Keratinocyte (primary cell): ENCODE results near the gene PAPSS2. TPM values are rescaled to one million over a fixed set of nuclear protein-coding genes. Genes with fewer than 3 reads are reported as not detected.

Experiments used
- DNase-seq: peaks from one replicate; pipeline ENCODE4 v3.0.0-alpha.2; 2011; ENCODE audit warnings: low read depth, missing footprints, low spot score
- FAIRE-seq: peaks from 2 replicates; lab custom pipeline; 2011; peaks lifted over from hg19 to GRCh38; lab: Jason Lieb, UNC
- H2AFZ ChIP-seq: 2 replicates; pipeline ENCODE4 v1.6.0; 2012; ENCODE audit warnings: low read length, control low read depth, inconsistent platforms; ENCODE audit not compliant: control insufficient read depth
- H3K27ac ChIP-seq: 2 replicates; pipeline ENCODE4 v1.5.1; 2011; ENCODE audit warnings: low read length; ENCODE audit not compliant: control insufficient read depth, insufficient read depth
- H3K27me3 ChIP-seq: 3 replicates; pipeline ENCODE4 v1.6.0; 2011; ENCODE audit warnings: low read length; ENCODE audit not compliant: control insufficient read depth, insufficient read depth; ENCODE audit errors: extremely low read depth
- H3K36me3 ChIP-seq, 2 experiments: 2 replicates in 1 of 2; 3 replicates in 1 of 2; pipeline ENCODE4 v1.5.1; 2011; ENCODE audit warnings: low read length in 2 of 2, mild to moderate bottlenecking in 1 of 2; ENCODE audit not compliant: control insufficient read depth in 2 of 2, insufficient read depth in 2 of 2; ENCODE audit errors: extremely low read depth in 1 of 2
- H3K4me1 ChIP-seq: 3 replicates; pipeline ENCODE4 v1.5.1; 2011; ENCODE audit warnings: low read length; ENCODE audit not compliant: control insufficient read depth, insufficient read depth; ENCODE audit errors: extremely low read depth
- H3K4me2 ChIP-seq: 3 replicates; pipeline ENCODE4 v1.6.0; 2011; ENCODE audit warnings: low read depth, low read length; ENCODE audit not compliant: control insufficient read depth, insufficient read depth; ENCODE audit errors: extremely low read depth
- H3K4me3 ChIP-seq, 3 experiments: fragments of 200-600 bp in 1 of 3; sonication (generic) in 1 of 3; 2 replicates in 2 of 3; 3 replicates in 1 of 3; pipeline ENCODE4 v1.5.1; 2011 to 2016; ENCODE audit warnings: low read length in 3 of 3, mild to moderate bottlenecking in 3 of 3, control low read depth in 2 of 3, inconsistent platforms in 1 of 3, low read depth in 1 of 3, mixed read lengths in 1 of 3, mixed run types in 1 of 3, moderate library complexity in 1 of 3; ENCODE audit not compliant: control insufficient read depth in 2 of 3, insufficient read depth in 2 of 3; ENCODE audit errors: extremely low read depth in 1 of 3
- H3K79me2 ChIP-seq: 2 replicates; pipeline ENCODE4 v1.6.0; 2012; ENCODE audit warnings: low read length; ENCODE audit not compliant: control insufficient read depth, insufficient read depth
- H3K9ac ChIP-seq: 3 replicates; pipeline ENCODE4 v1.6.0; 2011; ENCODE audit warnings: low read length; ENCODE audit not compliant: control insufficient read depth, insufficient read depth; ENCODE audit errors: extremely low read depth
- H3K9me1 ChIP-seq: 3 replicates; pipeline ENCODE4 v1.6.0; 2011; ENCODE audit warnings: low read length; ENCODE audit not compliant: control insufficient read depth, insufficient read depth; ENCODE audit errors: extremely low read depth
- H3K9me3 ChIP-seq: 2 replicates; pipeline ENCODE4 v1.5.1; 2012; ENCODE audit warnings: low read depth, low read length; ENCODE audit not compliant: control insufficient read depth
- H4K20me1 ChIP-seq: 3 replicates; pipeline ENCODE4 v1.6.0; 2011; ENCODE audit warnings: low read length; ENCODE audit not compliant: control insufficient read depth, insufficient read depth; ENCODE audit errors: extremely low read depth
- CTCF ChIP-seq, 3 experiments: IDR thresholded peaks in 1 of 3; conservative IDR thresholded peaks in 1 of 3; optimal IDR thresholded peaks in 1 of 3; 2 replicates in 2 of 3; 3 replicates in 1 of 3; pipeline versions ENCODE3 to v1.5.1; 2011; ENCODE audit warnings: low read length in 3 of 3, mild to moderate bottlenecking in 3 of 3, moderate library complexity in 2 of 3, control low read depth in 1 of 3, inconsistent platforms in 1 of 3; ENCODE audit not compliant: insufficient read depth in 2 of 3; ENCODE audit errors: extremely low read depth in 1 of 3
- EZH2 ChIP-seq: IDR thresholded peaks from one replicate; pipeline ENCODE4 v1.6.1; 2012; ENCODE audit warnings: inconsistent platforms, mild to moderate bottlenecking, low read length, moderate library complexity
- dilution Hi-C: fragments of 300-500 bp; cut with MboI; formaldehyde crosslinking; loops from one replicate; pipeline ENCODE4 v1.7.0; 2020; ENCODE audit warnings: low sequenced_read_pairs; ENCODE audit not compliant: extremely low pct_ligation_motif_present
- polyA plus RNA-seq, 5 experiments: library from polyadenylated mRNA; depleted of rRNA in 3 of 5; stranded (reverse) in 3 of 5; stranded (forward) in 1 of 5; unstranded in 1 of 5; fragments of >200 nt; gene quantifications; 1 replicate in 1 of 5; 2 replicates in 3 of 5; 3 replicates in 1 of 5; pipeline versions ENCODE4 v1.2.1 to v1.2.3, GENCODE V29; 2011 to 2012; ENCODE audit warnings: missing spikeins in 2 of 5, low read depth in 1 of 5, low replicate concordance in 1 of 5

PAPSS2 gene
- polyA plus RNA-seq, 1 donor (not counting 4 experiments of a cell fraction or from before 2014, with no cell fraction given) = 1.1 TPM

DNA sequence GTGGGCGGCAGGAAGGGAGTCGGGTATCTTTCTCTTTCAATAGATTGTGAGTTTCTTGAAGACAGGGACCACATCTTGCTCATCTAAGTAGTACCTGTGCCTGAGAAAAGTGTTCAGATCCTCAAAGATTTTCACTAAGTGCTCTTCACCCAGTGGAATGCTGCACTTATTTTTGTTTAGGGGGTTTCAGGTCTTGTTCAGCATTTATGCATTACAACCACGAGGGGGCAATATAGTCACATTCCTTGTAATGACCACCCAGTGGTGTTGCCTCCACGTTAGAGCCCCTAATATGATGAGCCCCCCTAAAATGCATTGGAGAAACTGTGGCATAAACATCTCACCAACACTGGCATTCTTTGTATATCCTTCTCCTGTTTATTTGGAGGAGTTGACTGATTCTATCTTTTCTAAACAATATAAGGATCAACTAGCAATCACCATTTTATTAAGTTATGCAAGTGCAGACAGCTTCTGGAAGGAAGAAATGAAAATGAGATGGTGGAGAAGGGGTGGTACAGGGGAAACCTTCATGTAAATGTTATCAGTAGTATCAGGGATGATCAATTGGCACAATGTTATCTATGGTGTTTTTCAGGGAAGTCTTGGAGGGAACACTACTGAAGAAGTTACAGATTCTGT lies 3.1 kb upstream of the PAPSS2 start:
- dilution Hi-C loops = loop anchor here (5.0 kb wide), 1 partner anchor 76 kb away; no protein-coding TSS in a partner anchor
- Histone ChIP-seq H3K27ac (no peak overlapping the region), H3K9ac (no peak overlapping the region), H3K4me1 (peaks cover 2% of the 10 kb centered on the region), H3K9me1 (no peaks in the 10 kb centered on the region), H4K20me1 (no peaks in the 10 kb centered on the region), H3K36me3 (no peaks in the 10 kb centered on the region), H3K4me2 (no peak overlapping the region), H2AFZ (no peak overlapping the region), H3K27me3 (peaks cover 3% of the 10 kb centered on the region), H3K9me3 (no peaks in the 10 kb centered on the region), H3K4me3 (no peak overlapping the region), H3K79me2 (no peaks in the 10 kb centered on the region)
- FAIRE-seq (peak; percentile 48), DNase-seq (no peak)
- TF ChIP-seq CTCF (optimal IDR thresholded peaks at IDR 0.05 in 1 of 3, IDR thresholded peaks at IDR 0.05 in 1 of 3, conservative IDR thresholded peaks at IDR 0.05 in 1 of 3; ENCODE audit: extremely low read depth in 1 of 3, insufficient read depth in 2 of 3, low read length in 3 of 3) (peak; percentile 61 to 64 (median 62)), EZH2 (no peak)

GRCh38 chr10:87657371-87657770 lies 2.3 kb upstream of the PAPSS2 start:
- no peak overlapping the region for H2AFZ ChIP-seq
- dilution Hi-C loops = loop anchor here (5.0 kb wide), 1 partner anchor 75 kb away; no protein-coding TSS in a partner anchor

More at GRCh38 chr10:87657371-87657770, 2.3 kb upstream of the PAPSS2 start:
- Histone ChIP-seq H3K9me1 (no peaks in the 10 kb centered on the region), H3K27ac (no peak overlapping the region), H3K79me2 (no peaks in the 10 kb centered on the region), H3K27me3 (peaks cover 3% of the 10 kb centered on the region), H3K4me3 (no peak overlapping the region), H3K4me1 (peaks cover 2% of the 10 kb centered on the region), H3K9ac (no peak overlapping the region), H3K36me3 (no peaks in the 10 kb centered on the region), H4K20me1 (no peaks in the 10 kb centered on the region), H3K9me3 (no peaks in the 10 kb centered on the region), H3K4me2 (no peak overlapping the region)
- FAIRE-seq (no peak), DNase-seq (no peak)
- TF ChIP-seq EZH2 (no peak), CTCF (optimal IDR thresholded peaks at IDR 0.05 in 1 of 3, IDR thresholded peaks at IDR 0.05 in 1 of 3, conservative IDR thresholded peaks at IDR 0.05 in 1 of 3; ENCODE audit: extremely low read depth in 1 of 3, insufficient read depth in 2 of 3, low read length in 3 of 3) (no peak)
